SKM-1 (cell line): ENCODE data around the gene BBS1.
"Not testable (repeated sequence)": the region's sequence is repeated elsewhere in the genome, so short reads cannot be mapped to it uniquely, and the experiment has no call there.

ENCODE experiments used
- DNase-seq: peaks from one replicate; lab custom pipeline; 2025; ENCODE audit not compliant: unreplicated experiment; lab: John Stamatoyannopoulos, UW

Gene BBS1

GRCh38 chr11:66523611-66524010 lies 13.2 kb downstream of the BBS1 start:
- DNase-seq, result no peak

- DNase-seq, result no peak
Observed at GRCh38 chr11:66524304-66525040, 14.0 kb downstream of the BBS1 start.

- no peak for DNase-seq
Observed at GRCh38 chr11:66529069-66529468, 18.6 kb downstream of the BBS1 start.

GRCh38 chr11:66529655-66530054 lies 19.2 kb downstream of the BBS1 start:
- no peak for DNase-seq

- no peak for DNase-seq
Observed at GRCh38 chr11:66530927-66531709, 20.7 kb downstream of the BBS1 start.

- DNase-seq, result no peak
Observed at GRCh38 chr11:66531841-66532240, 21.4 kb downstream of the BBS1 start.

- DNase-seq, result no peak
Observed at GRCh38 chr11:66532784-66533183, 22.3 kb downstream of the BBS1 start.

GRCh38 chr11:66539170-66539869 lies 28.9 kb downstream of the BBS1 start:
- no peak for DNase-seq

- DNase-seq, result no peak
Observed at GRCh38 chr11:66539870-66540213, 29.4 kb downstream of the BBS1 start.

GRCh38 chr11:66540598-66540997 lies 30.2 kb downstream of the BBS1 start:
- DNase-seq, result not testable (repeated sequence)

GRCh38 chr11:66541892-66542291 lies 31.5 kb downstream of the BBS1 start:
- DNase-seq, result no peak

- DNase-seq, result no peak
Observed at GRCh38 chr11:66542362-66542761, 31.9 kb downstream of the BBS1 start.

GRCh38 chr11:66543263-66544107 lies 33.0 kb downstream of the BBS1 start:
- DNase-seq, result no peak

- not testable (repeated sequence) for DNase-seq
Observed at GRCh38 chr11:66544952-66545351, 34.5 kb downstream of the BBS1 start.

GRCh38 chr11:66545701-66546367 lies 35.4 kb downstream of the BBS1 start, which contains the start of gene ZDHHC24:
Gene ZDHHC24, minus strand, starts transcription at chr11:66546048. Its CDS starts 45 bp downstream, at chr11:66546003.
- DNase-seq, result peak; percentile 96

- no peak for DNase-seq
Observed at GRCh38 chr11:66546368-66546965, 36.0 kb downstream of the BBS1 start, which contains the start of gene ACTN3. Gene ACTN3, plus strand, starts transcription at chr11:66546903. Its CDS starts 35 bp downstream, at chr11:66546938.

- DNase-seq, result no peak
Observed at GRCh38 chr11:66546966-66547661, 36.7 kb downstream of the BBS1 start.

- no peak for DNase-seq
Observed at GRCh38 chr11:66547662-66548009, 37.2 kb downstream of the BBS1 start.

GRCh38 chr11:66548041-66548440 lies 37.6 kb downstream of the BBS1 start:
- DNase-seq, result no peak
